K562 (cell line): ENCODE data around the gene TBC1D5. TPM values are rescaled to one million over a fixed set of nuclear protein-coding genes. Genes with fewer than 3 reads are reported as not detected.

ENCODE experiments used
- ATAC-seq: fragments of 200-7000 bp; cut with Tn5 transposase; 3 replicates; pipeline ENCODE4 v1.9.1; 2020; ENCODE audit warnings: moderate library complexity
- BruUV-seq: library from RNA; stranded (reverse); fragments of 400-500 nt; replicated peaks from 2 replicates; lab custom pipeline; 2021; lab: Mats Ljungman, UMichigan
- CTCF ChIA-PET: fragments of 300-600 bp; formaldehyde crosslinking; extraction: SDS; loops from one replicate; lab custom pipeline; 2021; ENCODE audit warnings: low intra/inter-chr PET ratio; lab: Yijun Ruan, JAX
- POLR2A ChIA-PET: fragments of 300-600, 350-650 bp; sonication (Branson Sonifier 250); formaldehyde crosslinking; extraction: SDS; loops from one replicate; lab custom pipeline; 2021; ENCODE audit warnings: antibody characterized with exemption, inconsistent platforms; lab: Yijun Ruan, JAX
- DNase-seq, 4 experiments: peaks; one replicate each; pipeline versions ENCODE4 v3.0.0 to v3.0.0-alpha.2; 2011 to 2018; ENCODE audit warnings: low spot score in 3 of 4, mixed read lengths in 3 of 4; ENCODE audit errors: extremely low read depth in 1 of 4
- FAIRE-seq: peaks from 2 replicates; lab custom pipeline; 2011; peaks lifted over from hg19 to GRCh38; lab: Jason Lieb, UNC
- H2AFZ ChIP-seq: 2 replicates; pipeline ENCODE4 v1.6.0; 2011; ENCODE audit warnings: low read depth, low read length, control low read depth, inconsistent platforms
- H3K27ac ChIP-seq: fragments of 200-600 bp; 3 replicates; pipeline ENCODE4 v1.8.0; 2011; ENCODE audit warnings: low read depth, mild to moderate bottlenecking, control low read depth, inconsistent platforms, low read length, moderate library complexity, mixed read lengths; ENCODE audit errors: extremely low read depth
- H3K27me3 ChIP-seq, 2 experiments: fragments of 300-600 bp in 1 of 2; 2 replicates in 1 of 2; 3 replicates in 1 of 2; pipeline versions ENCODE4 v1.6.0 to v1.8.0; 2011; ENCODE audit warnings: inconsistent platforms in 2 of 2, low read length in 2 of 2, mild to moderate bottlenecking in 1 of 2, mixed read lengths in 1 of 2, moderate library complexity in 1 of 2; ENCODE audit not compliant: control insufficient read depth in 2 of 2, insufficient read depth in 2 of 2
- H3K36me3 ChIP-seq: fragments of 300-600 bp; 3 replicates; pipeline ENCODE4 v1.8.0; 2011; ENCODE audit warnings: mild to moderate bottlenecking, low read length, inconsistent platforms; ENCODE audit not compliant: control insufficient read depth, insufficient read depth
- H3K4me1 ChIP-seq, 2 experiments: fragments of 200-600 bp in 1 of 2; replicated peaks in 1 of 2; 2 replicates in 1 of 2; 3 replicates in 1 of 2; pipeline versions ENCODE4 v1.5.1 to v1.8.0; 2011; ENCODE audit warnings: inconsistent platforms in 2 of 2, low read length in 2 of 2, mild to moderate bottlenecking in 1 of 2, mixed read lengths in 1 of 2, moderate library complexity in 1 of 2; ENCODE audit not compliant: control insufficient read depth in 2 of 2, insufficient read depth in 2 of 2
- H3K4me2 ChIP-seq: 2 replicates; pipeline ENCODE4 v1.6.1; 2011; ENCODE audit warnings: low read length, control low read depth, inconsistent platforms, mixed read lengths; ENCODE audit not compliant: insufficient read depth
- H3K4me3 ChIP-seq: fragments of 200-600 bp; sonication (generic), shearing (Covaris generic); 2 replicates; pipeline ENCODE4 v1.5.1; 2016; ENCODE audit warnings: control low read depth, inconsistent platforms
- H3K79me2 ChIP-seq: fragments of 200-600 bp; 3 replicates; pipeline ENCODE4 v1.8.0; 2011; ENCODE audit warnings: low read length, inconsistent platforms; ENCODE audit not compliant: control insufficient read depth, insufficient read depth
- H3K9ac ChIP-seq, 2 experiments: 2 replicates each; pipeline versions ENCODE4 v1.6.0 to v1.6.1; 2011; ENCODE audit warnings: low read depth in 2 of 2, low read length in 2 of 2, control low read depth in 1 of 2, inconsistent platforms in 1 of 2, mild to moderate bottlenecking in 1 of 2, mixed read lengths in 1 of 2; ENCODE audit not compliant: insufficient read depth in 1 of 2
- H3K9me1 ChIP-seq: one replicate; pipeline ENCODE4 v1.6.0; 2011; ENCODE audit warnings: inconsistent platforms, mild to moderate bottlenecking, low read length, moderate library complexity; ENCODE audit not compliant: control insufficient read depth, insufficient read depth
- H3K9me3 ChIP-seq: replicated peaks from 2 replicates; pipeline ENCODE4 v1.5.1; 2011; ENCODE audit warnings: low read depth, low read length, inconsistent platforms; ENCODE audit not compliant: control insufficient read depth, insufficient read depth
- H4K20me1 ChIP-seq: replicated peaks from 2 replicates; pipeline ENCODE4 v1.6.1; 2011; ENCODE audit warnings: low read length, inconsistent platforms, mixed read lengths; ENCODE audit not compliant: control insufficient read depth, insufficient read depth
- CEBPB ChIP-seq: fragments of 450-650 bp; IDR thresholded peaks from 2 replicates; pipeline ENCODE4 v1.6.1; 2016; ENCODE audit warnings: missing genetic modification characterization, missing compliant biosample characterization
- CHCHD3 ChIP-seq: fragments of 250-450 bp; sonication (Bioruptor Pico); IDR thresholded peaks from 2 replicates; pipeline ENCODE4 v2.1.2; 2022; ENCODE audit warnings: mild to moderate bottlenecking
- DLX4 ChIP-seq: fragments of 250-450 bp; sonication (Bioruptor Pico); IDR thresholded peaks from 2 replicates; pipeline ENCODE4 v1.6.1; 2021; ENCODE audit warnings: mild to moderate bottlenecking
- FOXJ3 ChIP-seq: sonication (generic); formaldehyde crosslinking; IDR thresholded peaks from 2 replicates; pipeline ENCODE4 v1.4.0; 2020; ENCODE audit warnings: mild to moderate bottlenecking, missing genetic modification reagents
- FOXK2 ChIP-seq, 2 experiments: fragments of 450-650 bp; IDR thresholded peaks in 1 of 2; conservative IDR thresholded peaks in 1 of 2; 2 replicates each; pipeline ENCODE4 v1.6.1; 2016; ENCODE audit warnings: low read depth in 2 of 2, mild to moderate bottlenecking in 1 of 2
- HDAC6 ChIP-seq: IDR thresholded peaks from 2 replicates; pipeline ENCODE4 v1.6.1; 2012; ENCODE audit warnings: low read depth, mild to moderate bottlenecking, control low read depth, inconsistent platforms, low read length, moderate library complexity
- MITF ChIP-seq: IDR thresholded peaks from 2 replicates; pipeline ENCODE4 v1.6.1; 2014; ENCODE audit warnings: antibody characterized with exemption
- SMAD3 ChIP-seq: fragments of 450-650 bp; formaldehyde crosslinking; conservative IDR thresholded peaks from 2 replicates; pipeline ENCODE4 v1.4.0; 2020; ENCODE audit warnings: mild to moderate bottlenecking
- ZC3H11A ChIP-seq: IDR thresholded peaks from 2 replicates; pipeline ENCODE4 v1.6.1; 2012; ENCODE audit warnings: low read depth, low read length, improper control_type of control experiment
- ZNF140 ChIP-seq: fragments of 250-450 bp; sonication (Bioruptor Pico); IDR thresholded peaks from 2 replicates; pipeline ENCODE4 v1.8.0; 2021; ENCODE audit warnings: moderate library complexity, mild to moderate bottlenecking, inconsistent platforms
- ZNF146 ChIP-seq: IDR thresholded peaks from one replicate; pipeline ENCODE4 v1.6.1; 2018; ENCODE audit warnings: missing compliant biosample characterization; ENCODE audit not compliant: unreplicated experiment
- ZNF174 ChIP-seq: fragments of 250-450 bp; sonication (Bioruptor Pico); IDR thresholded peaks from 2 replicates; pipeline ENCODE4 v1.4.0; 2020; ENCODE audit warnings: mild to moderate bottlenecking
- ZNF224 ChIP-seq: sonication (generic); formaldehyde crosslinking; IDR thresholded peaks from 2 replicates; pipeline ENCODE4 v1.8.0; 2022; ENCODE audit warnings: mild to moderate bottlenecking, missing genetic modification reagents
- ZNF354B ChIP-seq: fragments of 250-450 bp; sonication (Bioruptor Pico); IDR thresholded peaks from 2 replicates; pipeline ENCODE4 v1.4.0; 2020
- ZNF655 ChIP-seq: fragments of 250-450 bp; sonication (Bioruptor Pico); IDR thresholded peaks from 2 replicates; pipeline ENCODE4 v1.5.0; 2021
- WGBS: fragments of 100-300 bp; shearing (Covaris generic); methylation state at CpG from one replicate; pipeline ENCODE4 v1.1.6; 2016; ENCODE audit warnings: low coverage, mixed read lengths; ENCODE audit not compliant: insufficient coverage; ENCODE audit errors: missing lambda C conversion rate; 5-methylcytosine and 5-hydroxymethylcytosine counted together
- in situ Hi-C: fragments of 300-500 bp; cut with MboI; formaldehyde crosslinking; loops from 4 replicates; pipeline ENCODE4 v1.15.0; 2018; ENCODE audit warnings: inconsistent platforms, mixed read lengths
- intact Hi-C: fragments of 100-400 bp; cut with micrococcal nuclease; formaldehyde crosslinking; loops from 2 replicates; pipeline ENCODE4 v1.14.2; 2022
- polyA plus RNA-seq, 8 experiments: library from polyadenylated mRNA; depleted of rRNA in 4 of 8; stranded (reverse) in 5 of 8; unstranded in 3 of 8; fragments of >200 nt; fragmentation: Nextera tagmentation in 2 of 8; fragmentation: Illumina TruSeq in 1 of 8; extraction: Ambion mirVana in 2 of 8; extraction: Trizol in 1 of 8; gene quantifications; 2 replicates each; pipeline versions ENCODE4 v1.2.1 to v1.2.3, GENCODE V29; 2011 to 2014; ENCODE audit warnings: inconsistent platforms in 1 of 8, missing spikeins in 1 of 8
- total RNA-seq, 7 experiments: library from RNA; depleted of rRNA in 6 of 7; stranded (reverse); fragments of >200 nt in 6 of 7; fragmentation: Illumina TruSeq in 2 of 7; extraction: Trizol in 2 of 7; gene quantifications; 2 replicates each; pipeline versions ENCODE4 v1.2.1 to v1.2.3, GENCODE V29; 2011 to 2021; ENCODE audit warnings: low replicate concordance in 1 of 7

The TBC1D5 gene
- total and polyA plus RNA-seq, 9 of the 15 experiments (the other 6 are each of a cell fraction or from before 2014, with no cell fraction given) = 2.9 to 38.1 (median 25.6) TPM

GRCh38 chr3:17469520-17469919, 272.9 kb downstream of the TBC1D5 start:
- POLR2A ChIA-PET = interaction anchor here (0.6 kb wide), 1 partner anchor 10 kb away, joined by 3 read pairs; no protein-coding TSS in a partner anchor
- 61% methylated on average over 3 of the region's 3 CpGs for WGBS
- in situ Hi-C loops (no loop called here), intact Hi-C loops (no loop called here)
- Histone ChIP-seq H3K79me2 (no peaks in the 10 kb centered on the region), H3K4me3 (no peak overlapping the region), H3K9me3 (no peaks in the 10 kb centered on the region), H3K4me2 (no peak overlapping the region), H3K9me1 (no peaks in the 10 kb centered on the region), H3K4me1 (no peaks in the 10 kb centered on the region), H3K9ac (no peak overlapping the region), H4K20me1 (no peaks in the 10 kb centered on the region), H2AFZ (no peak overlapping the region), H3K36me3 (no peaks in the 10 kb centered on the region), H3K27ac (no peak overlapping the region), H3K27me3 (no peaks in the 10 kb centered on the region)
- DNase-seq = no peak
- ATAC-seq = no peak
- CTCF ChIA-PET = interaction anchor here (0.6 kb wide), 1 partner anchor 372 kb away, joined by 3 read pairs; no protein-coding TSS in a partner anchor
- BruUV-seq = no TSS peak
- no peak for FAIRE-seq
- TF ChIP-seq DLX4 (no peak), FOXK2 (conservative IDR thresholded peaks at IDR 0.05 in 1 of 2, IDR thresholded peaks at IDR 0.05 in 1 of 2; ENCODE audit: low read depth in 2 of 2) (no peak), ZNF174 (CRISPR knock-in tag) (no peak), CHCHD3 (CRISPR knock-in tag) (no peak)

DNA sequence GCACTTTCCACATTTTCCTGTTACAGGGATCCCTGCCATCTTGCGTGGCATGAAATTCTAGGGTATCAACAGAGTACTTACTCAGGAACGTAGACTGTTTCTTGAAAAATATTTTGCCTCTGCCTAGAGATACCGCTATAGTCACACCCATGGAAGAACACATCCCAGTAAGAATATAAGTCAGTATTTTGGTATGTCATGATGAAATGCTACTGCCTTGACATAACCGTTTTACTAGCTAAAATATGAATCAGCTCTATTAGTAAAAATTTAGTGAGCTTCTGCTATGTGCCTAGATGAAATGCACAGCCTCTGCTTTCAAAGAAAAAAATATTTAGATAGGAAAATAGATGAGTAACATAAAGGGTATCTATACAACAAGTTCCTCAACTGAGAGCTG, 276.4 kb downstream of the TBC1D5 start:
- BruUV-seq = no TSS peak
- TF ChIP-seq CHCHD3 (CRISPR knock-in tag) (no peak), SMAD3 (CRISPR knock-in tag) (no peak), ZNF655 (CRISPR knock-in tag) (no peak), ZNF140 (no peak), CEBPB (no peak), ZNF354B (CRISPR knock-in tag) (no peak), FOXJ3 (CRISPR knock-in tag) (no peak), HDAC6 (no peak), MITF (no peak), ZNF146 (CRISPR knock-in tag) (no peak), ZNF224 (no peak), ZC3H11A (no peak)
- TF ChIP-seq, all 486 proteins: peak for 0
- H3K36me3 ChIP-seq = no peaks in the 10 kb centered on the region
- ATAC-seq (no peak), DNase-seq (no peak), FAIRE-seq (no peak)
- no peaks in the 10 kb centered on the region for H3K27me3 ChIP-seq
- intact Hi-C loops (no loop called here), in situ Hi-C loops (no loop called here)
- no peaks in the 10 kb centered on the region for H3K4me1 ChIP-seq
- POLR2A ChIA-PET = interaction anchor here (0.6 to 1.2 kb wide), 2 partner anchors 20 to 33 kb away, joined by 3 read pairs; no protein-coding TSS in a partner anchor
- no peak overlapping the region for H2AFZ ChIP-seq
- no peaks in the 10 kb centered on the region for H4K20me1 ChIP-seq
- no peak overlapping the region for H3K27ac ChIP-seq
- H3K9ac ChIP-seq = no peak overlapping the region
- no peaks in the 10 kb centered on the region for H3K79me2 ChIP-seq
- H3K9me1 ChIP-seq = no peaks in the 10 kb centered on the region
- H3K9me3 ChIP-seq = no peaks in the 10 kb centered on the region
- no peak overlapping the region for H3K4me2 ChIP-seq
- WGBS = 53% methylated on average over 4 of the region's 4 CpGs
- CTCF ChIA-PET = no interaction called here
- no peak overlapping the region for H3K4me3 ChIP-seq
